BLaER1 (cell line): ENCODE data around the gene NEO1.

Experiments used
- H3K27ac ChIP-seq: shearing (Covaris generic); formaldehyde crosslinking; 2 replicates; pipeline ENCODE4 v1.8.1; 2022
- H3K27me3 ChIP-seq: shearing (Covaris generic); formaldehyde crosslinking; 2 replicates; pipeline ENCODE4 v1.8.1; 2022
- H3K36me3 ChIP-seq: shearing (Covaris generic); formaldehyde crosslinking; 2 replicates; pipeline ENCODE4 v1.8.1; 2022
- H3K4me1 ChIP-seq: shearing (Covaris generic); formaldehyde crosslinking; 2 replicates; pipeline ENCODE4 v1.8.1; 2022
- H3K4me2 ChIP-seq: shearing (Covaris generic); formaldehyde crosslinking; 2 replicates; pipeline ENCODE4 v1.8.1; 2022
- H3K4me3 ChIP-seq: shearing (Covaris generic); formaldehyde crosslinking; 2 replicates; pipeline ENCODE4 v1.8.1; 2022
- H3K9ac ChIP-seq: shearing (Covaris generic); formaldehyde crosslinking; 2 replicates; pipeline ENCODE4 v1.8.1; 2022
- H3K9me3 ChIP-seq: shearing (Covaris generic); formaldehyde crosslinking; 2 replicates; pipeline ENCODE4 v1.8.1; 2022
- H4K20me1 ChIP-seq: shearing (Covaris generic); formaldehyde crosslinking; 2 replicates; pipeline ENCODE4 v1.8.1; 2022
- Cebpa-rat ChIP-seq: shearing (Covaris generic); IDR thresholded peaks from 2 replicates; pipeline ENCODE4 v1.8.1; 2022

Gene NEO1

DNA sequence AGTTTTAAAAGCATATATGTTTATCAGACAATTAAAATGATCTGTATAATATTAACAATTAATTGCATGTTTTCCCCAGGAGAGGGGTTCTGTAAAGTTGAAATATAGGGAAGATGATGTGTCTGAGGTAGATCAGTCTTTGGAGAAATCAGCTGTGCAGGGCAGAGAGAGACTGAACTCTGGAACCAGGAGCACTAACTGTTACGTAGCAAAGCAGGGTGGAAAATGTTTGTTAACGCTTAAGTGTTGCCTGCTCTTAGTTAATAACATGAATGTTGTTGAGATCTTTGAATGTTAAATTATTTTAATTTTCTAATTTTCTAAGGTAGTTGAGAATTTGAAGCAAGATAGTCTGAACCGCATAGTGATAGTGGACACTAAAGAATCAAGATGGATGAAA, 57.5 kb downstream of the NEO1 start:
- Histone ChIP-seq H3K9me3 (no peaks in the 10 kb centered on the region), H3K4me3 (no peak overlapping the region), H3K27ac (no peak overlapping the region), H4K20me1 (0 out of 2 replicates have a peak, but pooled peaks cover 5% of the 10 kb centered on the region), H3K36me3 (no peaks in the 10 kb centered on the region), H3K27me3 (no peaks in the 10 kb centered on the region), H3K9ac (no peak overlapping the region), H3K4me1 (peaks cover 6% of the 10 kb centered on the region), H3K4me2 (no peak overlapping the region)
- TF ChIP-seq Cebpa-rat, result no peak

DNA sequence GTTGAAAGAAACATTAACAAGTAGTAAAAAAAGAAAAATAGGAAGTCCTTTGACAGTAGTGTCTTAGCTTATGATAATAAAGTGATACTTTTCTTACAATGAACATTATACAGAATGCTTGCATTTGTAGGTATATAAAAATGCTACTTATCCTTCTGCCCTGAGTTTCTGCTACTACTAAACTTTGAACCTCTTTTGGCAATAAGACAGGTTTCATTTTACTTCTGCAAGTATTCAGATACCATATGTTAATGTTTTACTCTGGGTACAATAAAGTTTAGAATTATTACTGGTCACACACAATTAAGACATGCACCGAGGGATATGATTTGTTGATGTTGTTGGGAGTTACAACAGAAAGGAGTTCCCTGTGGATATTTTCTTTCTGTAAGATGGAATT, 57.9 kb downstream of the NEO1 start:
- Histone ChIP-seq H3K27ac (no peak overlapping the region), H3K9ac (no peak overlapping the region), H3K27me3 (no peaks in the 10 kb centered on the region), H3K4me3 (no peak overlapping the region), H3K36me3 (no peaks in the 10 kb centered on the region), H3K9me3 (no peaks in the 10 kb centered on the region), H4K20me1 (0 out of 2 replicates have a peak, but pooled peaks cover 5% of the 10 kb centered on the region), H3K4me2 (no peak overlapping the region), H3K4me1 (peaks cover 6% of the 10 kb centered on the region)
- no peak for TF ChIP-seq Cebpa-rat

DNA sequence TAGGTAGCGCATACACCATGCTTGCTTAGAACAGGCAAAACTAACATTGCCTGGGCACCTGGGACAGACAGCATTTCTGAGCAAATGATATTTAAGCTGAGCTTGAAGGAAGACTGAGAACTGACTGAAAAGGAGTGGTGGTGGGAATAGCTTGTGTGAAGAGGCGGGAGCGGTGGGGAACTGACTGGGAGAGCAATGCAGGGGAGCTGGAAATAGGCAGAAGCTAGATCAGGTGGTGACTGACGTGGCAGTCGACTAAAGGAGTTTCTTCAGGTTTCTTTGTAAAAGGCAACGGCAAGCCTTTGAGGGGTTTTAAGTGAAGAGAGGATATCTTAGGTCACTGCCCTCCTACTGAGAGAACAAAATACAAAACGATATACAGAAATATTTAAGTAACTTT, 61.8 kb downstream of the NEO1 start:
- no peaks in the 10 kb centered on the region for H3K9me3 ChIP-seq
- no peak overlapping the region for H3K9ac ChIP-seq
- H3K27me3 ChIP-seq, result no peaks in the 10 kb centered on the region
- no peak overlapping the region for H3K4me3 ChIP-seq
- TF ChIP-seq Cebpa-rat, result no peak
- H3K4me2 ChIP-seq, result no peak overlapping the region
- peaks cover 6% of the 10 kb centered on the region for H3K4me1 ChIP-seq
- no peaks in the 10 kb centered on the region for H3K36me3 ChIP-seq
- no peak overlapping the region for H3K27ac ChIP-seq
- H4K20me1 ChIP-seq, result 0 out of 2 replicates have a peak, but pooled peaks cover 5% of the 10 kb centered on the region

- TF ChIP-seq Cebpa-rat, result no peak
- no peak overlapping the region for H3K9ac ChIP-seq
- H3K9me3 ChIP-seq, result no peaks in the 10 kb centered on the region
These were observed 63.9 kb downstream of the NEO1 start for GRCh38 chr15:73116164-73116563.

DNA sequence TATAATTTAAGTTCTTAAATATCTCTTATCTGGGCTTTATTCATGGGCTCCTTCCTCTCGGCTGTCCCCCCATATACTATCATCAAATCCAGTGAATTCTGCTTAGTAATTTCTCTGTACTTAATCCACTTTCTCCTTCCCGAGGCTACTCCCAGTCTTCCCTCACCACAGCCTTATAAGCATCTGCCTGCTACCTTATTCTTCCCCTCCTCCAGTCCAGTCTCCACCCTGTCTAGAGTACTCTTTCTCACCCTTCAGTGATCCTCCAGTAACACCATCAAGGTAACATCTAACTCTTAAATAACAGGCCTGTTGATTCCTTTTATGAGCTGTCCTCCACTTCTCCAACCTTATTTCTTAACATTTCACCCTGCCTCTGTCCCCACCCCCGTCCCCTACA, 65.8 kb downstream of the NEO1 start:
- no peak for TF ChIP-seq Cebpa-rat

More at GRCh38 chr15:73116164-73116563, 63.9 kb downstream of the NEO1 start:
- H3K4me2 ChIP-seq, result no peak overlapping the region
- no peak overlapping the region for H3K27ac ChIP-seq
- no peak overlapping the region for H3K4me3 ChIP-seq
- H4K20me1 ChIP-seq, result 0 out of 2 replicates have a peak, but pooled peaks cover 5% of the 10 kb centered on the region
- H3K36me3 ChIP-seq, result no peaks in the 10 kb centered on the region
- H3K4me1 ChIP-seq, result no peaks in the 10 kb centered on the region; the same call in 1 of the 2 replicates
- H3K27me3 ChIP-seq, result no peaks in the 10 kb centered on the region

DNA sequence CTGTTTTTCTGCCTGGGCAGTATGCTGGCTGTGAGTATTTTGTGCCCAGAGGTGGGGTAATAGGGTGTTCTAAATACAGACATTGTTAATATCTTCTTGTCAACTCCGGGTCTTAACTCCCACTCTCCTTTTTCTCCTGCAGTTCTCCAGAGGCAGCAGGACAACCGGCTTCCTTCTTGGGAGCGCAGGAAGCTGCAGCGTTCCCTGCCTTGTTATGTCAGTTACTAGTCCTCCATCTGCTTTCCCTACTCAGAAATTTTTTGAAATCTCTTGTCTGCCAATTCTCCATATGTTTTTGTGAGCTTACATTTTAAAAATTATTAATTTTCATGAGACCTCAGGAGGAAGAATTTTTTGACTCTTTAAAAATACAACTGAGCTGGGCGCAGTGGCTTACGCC, 67.2 kb downstream of the NEO1 start:
- Histone ChIP-seq H3K4me1 (no peaks in the 10 kb centered on the region), H4K20me1 (no peaks in the 10 kb centered on the region), H3K36me3 (peaks cover 11% of the 10 kb centered on the region), H3K4me3 (no peak overlapping the region), H3K27ac (no peak overlapping the region), H3K9me3 (no peaks in the 10 kb centered on the region), H3K4me2 (no peak overlapping the region), H3K27me3 (no peaks in the 10 kb centered on the region), H3K9ac (no peak overlapping the region)
- TF ChIP-seq Cebpa-rat, result no peak

More for the DNA sequence above, 65.8 kb downstream of the NEO1 start:
- Histone ChIP-seq H3K4me2 (no peak overlapping the region), H3K4me3 (no peak overlapping the region), H3K4me1 (no peaks in the 10 kb centered on the region), H3K36me3 (peaks cover 7% of the 10 kb centered on the region), H3K9me3 (no peaks in the 10 kb centered on the region), H3K27ac (no peak overlapping the region), H3K9ac (no peak overlapping the region), H4K20me1 (no peaks in the 10 kb centered on the region), H3K27me3 (no peaks in the 10 kb centered on the region)

DNA sequence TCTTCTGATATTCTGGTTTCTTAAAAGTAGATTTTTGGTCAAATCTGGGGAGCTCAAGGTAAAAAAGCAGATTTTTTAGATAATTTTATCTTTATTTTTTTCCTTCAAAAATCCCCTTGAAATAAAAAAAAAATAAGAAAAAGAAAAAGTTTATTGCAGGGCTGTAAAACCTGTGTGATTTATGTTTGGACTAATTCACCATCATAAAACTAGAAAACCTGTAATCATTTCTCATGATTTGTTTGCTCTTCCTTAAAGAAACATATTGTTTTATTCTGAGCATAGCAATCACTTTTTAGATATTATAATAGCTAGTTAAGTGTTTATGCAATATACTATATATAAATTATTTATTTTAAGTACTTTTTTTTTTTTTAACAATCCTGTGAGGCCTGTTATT, 68.0 kb downstream of the NEO1 start:
- Histone ChIP-seq H3K4me3 (no peak overlapping the region), H3K9me3 (no peaks in the 10 kb centered on the region), H3K9ac (no peak overlapping the region), H4K20me1 (no peaks in the 10 kb centered on the region), H3K27ac (no peak overlapping the region), H3K27me3 (no peaks in the 10 kb centered on the region), H3K36me3 (peaks cover 11% of the 10 kb centered on the region), H3K4me1 (no peaks in the 10 kb centered on the region), H3K4me2 (no peak overlapping the region)
- TF ChIP-seq Cebpa-rat, result no peak

DNA sequence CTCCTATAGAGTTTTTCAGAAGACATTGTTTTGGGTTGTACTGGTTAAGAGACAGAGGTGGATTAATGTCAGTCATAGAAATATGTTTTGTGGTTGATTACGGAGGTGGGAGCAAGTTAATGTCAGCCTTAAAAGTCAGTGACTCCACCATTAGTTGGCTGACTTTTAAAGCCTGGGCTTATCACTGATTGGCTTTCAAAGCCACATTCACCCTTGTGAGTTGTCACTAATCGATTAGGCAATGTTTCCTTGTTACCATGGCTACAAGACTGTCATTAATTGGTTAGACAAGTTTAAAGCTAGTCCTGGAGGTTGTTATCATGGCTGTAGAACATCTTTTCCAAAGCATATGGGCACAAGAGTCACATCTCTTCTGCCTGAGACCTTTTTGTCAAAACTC, 73.0 kb downstream of the NEO1 start:
- no peaks in the 10 kb centered on the region for H3K9me3 ChIP-seq
- peaks cover 19% of the 10 kb centered on the region for H3K36me3 ChIP-seq
- no peaks in the 10 kb centered on the region for H3K4me1 ChIP-seq
- no peak overlapping the region for H3K27ac ChIP-seq
- H4K20me1 ChIP-seq, result no peaks in the 10 kb centered on the region
- no peak overlapping the region for H3K9ac ChIP-seq
- H3K4me2 ChIP-seq, result no peak overlapping the region
- no peak for TF ChIP-seq Cebpa-rat
- H3K27me3 ChIP-seq, result no peaks in the 10 kb centered on the region
- H3K4me3 ChIP-seq, result no peak overlapping the region

DNA sequence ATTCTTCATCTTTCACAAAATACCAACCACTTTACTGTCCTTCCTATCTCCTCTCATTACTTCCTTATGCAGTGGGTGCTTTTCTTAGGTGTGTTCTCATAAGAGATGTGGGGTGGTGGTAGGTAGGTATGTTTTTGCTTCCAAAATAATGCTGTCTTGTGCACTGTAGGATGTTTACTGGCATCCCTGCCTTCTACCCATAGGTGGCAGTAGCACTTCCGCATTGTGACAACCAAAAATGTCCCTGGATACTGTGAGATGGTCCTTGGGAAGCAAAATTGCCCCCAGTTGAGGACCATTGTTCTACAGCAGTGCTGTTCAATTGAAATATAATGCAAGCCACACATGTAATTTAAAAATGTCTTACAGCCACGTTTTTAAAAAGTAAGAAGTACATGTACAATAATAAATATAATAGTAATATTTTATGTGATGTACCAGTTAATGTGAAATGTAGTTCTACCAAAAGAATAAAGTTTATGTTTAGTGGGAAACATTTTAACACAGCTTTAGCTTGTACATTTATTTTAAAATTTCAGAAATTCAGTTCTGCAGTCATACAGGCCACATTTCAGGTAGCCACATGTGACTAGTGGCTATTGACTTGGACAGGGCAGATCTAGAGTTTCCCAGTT, 75.2 kb downstream of the NEO1 start:
- TF ChIP-seq Cebpa-rat, result no peak
- Histone ChIP-seq H3K27ac (no peak overlapping the region), H3K36me3 (peaks cover 24% of the 10 kb centered on the region), H4K20me1 (no peaks in the 10 kb centered on the region), H3K9me3 (no peaks in the 10 kb centered on the region), H3K9ac (no peak overlapping the region), H3K4me3 (no peak overlapping the region), H3K27me3 (no peaks in the 10 kb centered on the region), H3K4me1 (no peaks in the 10 kb centered on the region), H3K4me2 (no peak overlapping the region)

GRCh38 chr15:73130830-73131229, 78.6 kb downstream of the NEO1 start:
- no peak overlapping the region for H3K4me3 ChIP-seq
- no peaks in the 10 kb centered on the region for H3K27me3 ChIP-seq
- H4K20me1 ChIP-seq, result no peaks in the 10 kb centered on the region
- H3K9me3 ChIP-seq, result no peaks in the 10 kb centered on the region
- no peak overlapping the region for H3K27ac ChIP-seq
- no peak overlapping the region for H3K9ac ChIP-seq
- H3K36me3 ChIP-seq, result peaks cover 14% of the 10 kb centered on the region
- no peak for TF ChIP-seq Cebpa-rat
- H3K4me1 ChIP-seq, result no peaks in the 10 kb centered on the region
- no peak overlapping the region for H3K4me2 ChIP-seq

DNA sequence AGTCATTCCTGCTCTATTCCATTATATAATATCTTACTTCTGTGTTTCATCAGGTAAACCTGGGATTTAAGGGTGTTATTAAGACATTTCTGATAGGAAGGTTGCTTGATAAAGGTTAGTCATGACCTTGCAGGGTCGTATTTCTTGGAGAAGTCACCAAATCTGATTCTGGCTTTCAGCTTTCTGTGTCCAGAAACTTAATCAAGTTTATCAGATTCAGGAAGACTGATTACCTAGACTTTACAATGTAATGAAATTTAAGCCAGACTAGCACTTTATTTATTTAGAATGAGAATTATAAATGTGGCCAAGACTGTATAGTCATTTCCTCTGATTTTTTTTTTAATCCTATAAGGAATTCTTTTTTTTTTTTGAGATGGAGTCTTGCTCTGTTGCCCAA, 81.9 kb downstream of the NEO1 start:
- Histone ChIP-seq H3K36me3 (peaks cover 7% of the 10 kb centered on the region), H3K4me2 (no peak overlapping the region), H3K4me1 (no peaks in the 10 kb centered on the region), H3K27me3 (no peaks in the 10 kb centered on the region), H3K4me3 (no peak overlapping the region), H3K9ac (no peak overlapping the region), H4K20me1 (no peaks in the 10 kb centered on the region), H3K9me3 (no peaks in the 10 kb centered on the region), H3K27ac (no peak overlapping the region)
- TF ChIP-seq Cebpa-rat, result no peak
